Spleen (tissue), 7 donors: ENCODE results near the gene MOV10.

ENCODE experiments used
- CTCF ChIP-seq, 11 experiments: fragments of 200-600 bp in 7 of 11; fragments of 450-650 bp in 4 of 11; sonication (generic) in 4 of 11; IDR thresholded peaks in 8 of 11; conservative IDR thresholded peaks in 3 of 11; 1 replicate in 7 of 11; 2 replicates in 4 of 11; pipeline versions ENCODE4 v1.4.0 to v1.8.0; 2016 to 2021; ENCODE audit warnings: antibody characterized with exemption in 11 of 11, inconsistent platforms in 4 of 11, mild to moderate bottlenecking in 1 of 11
- POLR2A ChIP-seq, 3 donors: fragments of 450-650 bp; IDR thresholded peaks; one replicate each; pipeline ENCODE4 v1.5.1; 2017; ENCODE audit warnings: antibody characterized with exemption in 3 of 3, mild to moderate bottlenecking in 1 of 3
- donor health status: DM: no; HTN: no; CAD: no; lungs with moderate emphysema.
- donor health status: DM: no; HTN: no; CAD: no.
- donor health status: DM: no; HTN: no; CAD: no.

DNA sequence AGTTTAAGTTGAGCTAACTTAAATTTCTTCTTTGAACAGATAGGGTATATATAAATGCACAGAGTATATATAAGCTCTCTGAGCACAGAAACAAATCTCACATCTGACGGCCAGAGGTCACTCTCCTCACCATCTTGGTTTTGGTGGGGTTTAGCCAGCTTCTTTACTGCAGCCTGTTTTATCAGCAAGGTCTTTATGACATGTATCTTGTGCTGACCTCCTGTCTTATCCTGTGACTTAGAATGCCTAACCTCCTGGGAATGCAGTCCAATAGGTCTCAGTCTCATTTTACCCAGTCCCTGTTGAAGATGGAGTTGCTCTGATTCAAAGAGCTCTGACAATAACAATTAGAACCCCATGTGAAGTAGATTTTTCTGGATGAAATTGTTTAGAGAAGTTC lies 1.6 kb upstream of the MOV10 start:
- no peak for TF ChIP-seq CTCF (IDR thresholded peaks at IDR 0.05 in 8 of 11, conservative IDR thresholded peaks at IDR 0.05 in 3 of 11)
- TF ChIP-seq POLR2A (IDR thresholded peaks at IDR 0.05), result no peak
